H9 (cell line): ENCODE measurements around the gene MMEL1. TPM values are rescaled to one million over a fixed set of nuclear protein-coding genes. Genes with fewer than 3 reads are reported as not detected.

Source experiments
- DNase-seq: peaks from one replicate; pipeline ENCODE4 v3.0.0-alpha.2; 2017
- H2AFZ ChIP-seq: one replicate; pipeline ENCODE4 v1.6.1; 2013; ENCODE audit warnings: mild to moderate bottlenecking, low read length, control low read depth, moderate library complexity
- H2AK5ac ChIP-seq: 2 replicates; pipeline ENCODE4 v1.6.1; 2013; ENCODE audit warnings: low read length, control low read depth, mixed read lengths; ENCODE audit not compliant: insufficient read length
- H2BK120ac ChIP-seq: one replicate; pipeline ENCODE4 v1.6.1; 2013; ENCODE audit warnings: low read depth, mild to moderate bottlenecking, low read length, control low read depth, inconsistent platforms; ENCODE audit not compliant: poor library complexity, severe bottlenecking
- H2BK12ac ChIP-seq: 2 replicates; pipeline ENCODE4 v1.6.1; 2013; ENCODE audit warnings: low read length, control low read depth, mixed read lengths, low read depth; ENCODE audit not compliant: insufficient read length
- H2BK15ac ChIP-seq: 2 replicates; pipeline ENCODE4 v1.6.1; 2013; ENCODE audit warnings: low read depth, low read length, control low read depth
- H2BK20ac ChIP-seq: one replicate; pipeline ENCODE4 v1.6.1; 2013; ENCODE audit warnings: low read depth, mild to moderate bottlenecking, low read length, control low read depth, inconsistent platforms; ENCODE audit not compliant: poor library complexity, severe bottlenecking
- H2BK5ac ChIP-seq: 2 replicates; pipeline ENCODE4 v1.6.1; 2013; ENCODE audit warnings: low read length, control low read depth, mixed read lengths; ENCODE audit not compliant: insufficient read length
- H3K14ac ChIP-seq: 2 replicates; pipeline ENCODE4 v1.6.1; 2013; ENCODE audit warnings: low read length, control low read depth; ENCODE audit not compliant: insufficient read depth
- H3K18ac ChIP-seq: 2 replicates; pipeline ENCODE4 v1.6.1; 2013; ENCODE audit warnings: low read depth, mild to moderate bottlenecking, mixed read lengths, low read length, control low read depth; ENCODE audit not compliant: insufficient read length
- H3K23ac ChIP-seq: 2 replicates; pipeline ENCODE4 v1.6.1; 2013; ENCODE audit warnings: low read length, control low read depth, mixed read lengths, low read depth; ENCODE audit not compliant: insufficient read length
- H3K23me2 ChIP-seq: 2 replicates; pipeline ENCODE4 v1.6.1; 2013; ENCODE audit warnings: low read depth, mild to moderate bottlenecking, mixed read lengths, low read length, control low read depth; ENCODE audit not compliant: insufficient read length, poor library complexity, severe bottlenecking
- H3K27ac ChIP-seq: 2 replicates; pipeline ENCODE4 v1.5.1; 2013; ENCODE audit warnings: low read length, control low read depth, mixed read lengths, low read depth; ENCODE audit not compliant: insufficient read length
- H3K27me3 ChIP-seq: 2 replicates; pipeline ENCODE4 v1.6.1; 2013; ENCODE audit warnings: low read length, control low read depth, inconsistent platforms; ENCODE audit not compliant: insufficient read depth
- H3K4ac ChIP-seq: 2 replicates; pipeline ENCODE4 v1.6.1; 2013; ENCODE audit warnings: low read depth, mild to moderate bottlenecking, control low read depth, inconsistent platforms, low read length, moderate library complexity
- H3K4me1 ChIP-seq: 2 replicates; pipeline ENCODE4 v1.6.1; 2013; ENCODE audit warnings: low read length, control low read depth, inconsistent platforms; ENCODE audit not compliant: insufficient read depth
- H3K4me2 ChIP-seq: 2 replicates; pipeline ENCODE4 v1.6.1; 2013; ENCODE audit warnings: low read length, control low read depth, mixed read lengths; ENCODE audit not compliant: insufficient read length, insufficient read depth
- H3K56ac ChIP-seq: 2 replicates; pipeline ENCODE4 v1.6.1; 2013; ENCODE audit warnings: low read depth, mild to moderate bottlenecking, mixed read lengths, low read length, control low read depth; ENCODE audit not compliant: insufficient read length
- H3K79me1 ChIP-seq: 2 replicates; pipeline ENCODE4 v1.6.1; 2013; ENCODE audit warnings: low read depth, mild to moderate bottlenecking, moderate library complexity, low read length, control low read depth, inconsistent platforms; ENCODE audit not compliant: insufficient read depth, poor library complexity, severe bottlenecking
- H3K79me2 ChIP-seq: 2 replicates; pipeline ENCODE4 v1.6.1; 2013; ENCODE audit warnings: low read length, control low read depth, inconsistent platforms; ENCODE audit not compliant: insufficient read depth
- H3K9ac ChIP-seq: 2 replicates; pipeline ENCODE4 v1.6.1; 2013; ENCODE audit warnings: low read length, control low read depth, mixed read lengths; ENCODE audit not compliant: insufficient read length; ENCODE audit errors: extremely low read depth
- H3K9me3 ChIP-seq: one replicate; pipeline ENCODE4 v1.6.1; 2013; ENCODE audit warnings: low read depth, low read length, inconsistent platforms; ENCODE audit not compliant: control insufficient read depth
- H3T11ph ChIP-seq: one replicate; pipeline ENCODE4 v1.6.1; 2013; ENCODE audit warnings: mild to moderate bottlenecking, low read length, control low read depth, inconsistent platforms
- H4K20me1 ChIP-seq: one replicate; pipeline ENCODE4 v1.6.1; 2013; ENCODE audit not compliant: control insufficient read depth, insufficient read length, insufficient read depth
- H4K5ac ChIP-seq: 2 replicates; pipeline ENCODE4 v1.6.1; 2013; ENCODE audit warnings: low read depth, mild to moderate bottlenecking, mixed read lengths, low read length, control low read depth; ENCODE audit not compliant: insufficient read length
- H4K8ac ChIP-seq: replicated peaks from 2 replicates; pipeline ENCODE4 v1.6.1; 2013; ENCODE audit warnings: low read length, control low read depth, mixed read lengths, low read depth; ENCODE audit not compliant: insufficient read length
- H4K91ac ChIP-seq: 2 replicates; pipeline ENCODE4 v1.6.1; 2013; ENCODE audit warnings: low read depth, mild to moderate bottlenecking, moderate library complexity, mixed read lengths, low read length, control low read depth; ENCODE audit not compliant: insufficient read length
- H3K27ac Mint-ChIP-seq, 3 experiments: 2 replicates in 2 of 3; 3 replicates in 1 of 3; pipeline ENCODE4 v1.8.0; 2020 to 2021; ENCODE audit warnings: mixed read lengths in 3 of 3, mild to moderate bottlenecking in 1 of 3, moderate library complexity in 1 of 3
- H3K27me3 Mint-ChIP-seq: 2 replicates; pipeline ENCODE4 v1.8.0; 2021; ENCODE audit warnings: low read depth, mild to moderate bottlenecking, moderate library complexity, mixed read lengths
- H3K36me3 Mint-ChIP-seq, 3 experiments: 2 replicates in 2 of 3; 3 replicates in 1 of 3; pipeline ENCODE4 v1.8.0; 2020 to 2021; ENCODE audit warnings: low read depth in 3 of 3, mixed read lengths in 3 of 3; ENCODE audit not compliant: insufficient read depth in 1 of 3
- H3K4me1 Mint-ChIP-seq, 2 experiments: 2 replicates each; pipeline ENCODE4 v1.8.0; 2020; ENCODE audit warnings: mixed read lengths in 2 of 2
- H3K4me3 Mint-ChIP-seq, 2 experiments: 2 replicates in 1 of 2; 3 replicates in 1 of 2; pipeline ENCODE4 v1.8.0; 2020 to 2021; ENCODE audit warnings: mild to moderate bottlenecking in 2 of 2, mixed read lengths in 2 of 2, moderate library complexity in 1 of 2
- H3K9me3 Mint-ChIP-seq, 2 experiments: 2 replicates in 1 of 2; 3 replicates in 1 of 2; pipeline ENCODE4 v1.8.0; 2020; ENCODE audit warnings: mild to moderate bottlenecking in 2 of 2, mixed read lengths in 2 of 2, moderate library complexity in 1 of 2
- CTCF ChIP-seq: fragments of 200-600 bp; sonication (generic); conservative IDR thresholded peaks from 3 replicates; pipeline ENCODE4 v1.8.0; 2021; ENCODE audit warnings: antibody characterized with exemption, mild to moderate bottlenecking
- WGBS: extraction: QIAGEN DNeasy Blood & Tissue Kit; methylation state at CpG from one replicate; pipeline ENCODE4 v1.1.7; 2013; ENCODE audit warnings: missing lambda C conversion rate, low lambda C conversion rate, mixed read lengths; ENCODE audit not compliant: insufficient read length; ENCODE audit errors: extremely low coverage; 5-methylcytosine and 5-hydroxymethylcytosine counted together
- total RNA-seq: library from RNA; stranded (reverse); gene quantifications from 2 replicates; pipeline ENCODE4 v1.2.1, GENCODE V29; 2021

MMEL1 gene
- total RNA-seq, 1 experiment from 2014 or later = 0.42 TPM

GRCh38 chr1:2571348-2571747 lies 61.5 kb downstream of the MMEL1 start:
- WGBS = no CpG with 5 or more reads among the region's 9 CpGs
- H3K27ac Mint-ChIP-seq = no peak overlapping the region; a peak in 1 of 7 replicates
- no peak overlapping the region for H2AFZ ChIP-seq

More at GRCh38 chr1:2571348-2571747, 61.5 kb downstream of the MMEL1 start:
- peaks cover 0 to 3% (median 3%) of the 10 kb centered on the region in 3 experiments; a peak in 4 of 7 replicates for H3K36me3 Mint-ChIP-seq
- no peak overlapping the region for H4K5ac ChIP-seq
- no peak overlapping the region for H4K8ac ChIP-seq
- no peak for TF ChIP-seq CTCF
- no peak overlapping the region for H3K4ac ChIP-seq
- no peak overlapping the region for H2BK120ac ChIP-seq
- no peak overlapping the region for H2BK20ac ChIP-seq
- no peaks in the 10 kb centered on the region for H3K79me1 ChIP-seq
- H2BK5ac ChIP-seq = no peak overlapping the region
- H2BK12ac ChIP-seq = no peak overlapping the region
- H3K4me3 Mint-ChIP-seq = no peak overlapping the region
- no peak overlapping the region for H3T11ph ChIP-seq
- no peaks in the 10 kb centered on the region for H3K27me3 ChIP-seq
- no peak overlapping the region for H3K27ac ChIP-seq
- no peak overlapping the region for H3K9ac ChIP-seq
- no peaks in the 10 kb centered on the region for H4K20me1 ChIP-seq
- H3K9me3 ChIP-seq = no peaks in the 10 kb centered on the region
- H3K79me2 ChIP-seq = no peaks in the 10 kb centered on the region
- no peak overlapping the region for H3K56ac ChIP-seq
- no peaks in the 10 kb centered on the region for H3K4me1 Mint-ChIP-seq
- no peaks in the 10 kb centered on the region for H3K23me2 ChIP-seq
- no peak overlapping the region for H3K4me2 ChIP-seq
- no peak overlapping the region for H2BK15ac ChIP-seq
- no peak overlapping the region for H2AK5ac ChIP-seq
- no peak overlapping the region for H3K23ac ChIP-seq
- no peak overlapping the region for H4K91ac ChIP-seq
- no peak overlapping the region for H3K18ac ChIP-seq
- peaks cover 17% of the 10 kb centered on the region for H3K27me3 Mint-ChIP-seq
- no peak overlapping the region for H3K14ac ChIP-seq
- no peak for DNase-seq
- H3K4me1 ChIP-seq = no peaks in the 10 kb centered on the region
- peaks cover 8 to 16% of the 10 kb centered on the region in 2 experiments for H3K9me3 Mint-ChIP-seq
